Caco-2 (cell line): ENCODE measurements around the gene PLPP6. TPM values are rescaled to one million over a fixed set of nuclear protein-coding genes. Genes with fewer than 3 reads are reported as not detected.
"Not testable (repeated sequence)": the region's sequence is repeated elsewhere in the genome, so short reads cannot be mapped to it uniquely, and the experiment has no call there.

Experiments
- BruUV-seq: library from RNA; stranded (reverse); fragments of 400-500 nt; replicated peaks from 2 replicates; lab custom pipeline; 2021; lab: Mats Ljungman, UMichigan
- CTCF ChIA-PET: fragments of 300-600 bp; sonication (Branson Sonifier 250); formaldehyde crosslinking; loops from one replicate; lab custom pipeline; 2022; ENCODE audit warnings: antibody characterized with exemption; lab: Charles Lee
- POLR2A ChIA-PET: fragments of 300-600 bp; sonication (Branson Sonifier 250); formaldehyde crosslinking; loops from one replicate; lab custom pipeline; 2022; ENCODE audit warnings: antibody characterized with exemption; lab: Charles Lee
- DNase-seq, 2 experiments: peaks; one replicate each; pipeline versions ENCODE4 v3.0.0 to v3.0.0-alpha.2; 2020 to 2022
- H3K27me3 ChIP-seq: replicated peaks from 2 replicates; pipeline ENCODE4 v1.6.0; 2011; ENCODE audit warnings: low read length; ENCODE audit not compliant: control insufficient read depth, insufficient read depth
- H3K36me3 ChIP-seq: 2 replicates; pipeline ENCODE4 v1.5.1; 2011; ENCODE audit warnings: low read length; ENCODE audit not compliant: control insufficient read depth, insufficient read depth
- H3K4me1 ChIP-seq: fragments of 250-450 bp; sonication (Bioruptor Pico); 2 replicates; pipeline ENCODE4 v1.5.1; 2020; ENCODE audit warnings: mild to moderate bottlenecking
- H3K4me3 ChIP-seq: 2 replicates; pipeline ENCODE4 v1.5.1; 2011; ENCODE audit warnings: low read depth, mild to moderate bottlenecking, control low read depth, low read length
- H3K9me3 ChIP-seq: fragments of 250-450 bp; sonication (Bioruptor Pico); 2 replicates; pipeline ENCODE4 v1.5.1; 2020; ENCODE audit warnings: mild to moderate bottlenecking, moderate library complexity
- H3K27ac Mint-ChIP-seq: one replicate; pipeline ENCODE4 v1.8.0; 2022; ENCODE audit warnings: mixed read lengths; ENCODE audit not compliant: unreplicated experiment
- H3K27me3 Mint-ChIP-seq: one replicate; pipeline ENCODE4 v1.8.0; 2022; ENCODE audit warnings: mixed read lengths; ENCODE audit not compliant: insufficient read depth, unreplicated experiment
- H3K36me3 Mint-ChIP-seq: one replicate; pipeline ENCODE4 v1.8.0; 2022; ENCODE audit warnings: mild to moderate bottlenecking, mixed read lengths; ENCODE audit not compliant: insufficient read depth, unreplicated experiment
- H3K4me1 Mint-ChIP-seq: one replicate; pipeline ENCODE4 v1.8.0; 2022; ENCODE audit warnings: low read depth, mixed read lengths; ENCODE audit not compliant: unreplicated experiment
- H3K4me3 Mint-ChIP-seq: one replicate; pipeline ENCODE4 v1.8.0; 2022; ENCODE audit warnings: mild to moderate bottlenecking, moderate library complexity, mixed read lengths; ENCODE audit not compliant: unreplicated experiment
- H3K9me3 Mint-ChIP-seq: one replicate; pipeline ENCODE4 v1.8.0; 2022; ENCODE audit warnings: mixed read lengths; ENCODE audit not compliant: unreplicated experiment
- CTCF ChIP-seq, 2 experiments: fragments of 200-600 bp in 1 of 2; IDR thresholded peaks; 1 replicate in 1 of 2; 2 replicates in 1 of 2; pipeline versions ENCODE4 v1.5.1 to v1.8.0; 2011 to 2022; ENCODE audit warnings: antibody characterized with exemption in 1 of 2, control low read depth in 1 of 2, inconsistent platforms in 1 of 2, low read depth in 1 of 2, low read length in 1 of 2, mild to moderate bottlenecking in 1 of 2, moderate library complexity in 1 of 2; ENCODE audit not compliant: insufficient read depth in 1 of 2, severe bottlenecking in 1 of 2, unreplicated experiment in 1 of 2
- intact Hi-C: fragments of 100-400 bp; cut with micrococcal nuclease; formaldehyde crosslinking; loops from one replicate; pipeline ENCODE4 v1.10.0; 2022; ENCODE audit not compliant: unreplicated experiment
- total RNA-seq: library from RNA; stranded (reverse); gene quantifications from 2 replicates; pipeline ENCODE4 v1.2.3, GENCODE V29; 2022

Gene PLPP6
- total RNA-seq, 1 experiment from 2014 or later, result 7.2 TPM

- Mint-ChIP-seq H3K9me3 (no peaks in the 10 kb centered on the region), H3K4me1 (peaks cover 9% of the 10 kb centered on the region), H3K36me3 (no peaks in the 10 kb centered on the region), H3K4me3 (no peak overlapping the region), H3K27ac (no peak overlapping the region), H3K27me3 (peaks cover 4% of the 10 kb centered on the region)
- TF ChIP-seq CTCF (IDR thresholded peaks at IDR 0.05; ENCODE audit: insufficient read depth in 1 of 2, low read depth in 1 of 2, low read length in 1 of 2, severe bottlenecking in 1 of 2, unreplicated experiment in 1 of 2), result no peak
- no peak for DNase-seq
- ChIA-PET CTCF (no interaction called here), POLR2A (no interaction called here)
- BruUV-seq, result no TSS peak
- Histone ChIP-seq H3K4me3 (no peak overlapping the region), H3K4me1 (peaks cover 10% of the 10 kb centered on the region; the same call in 1 of the 2 replicates), H3K9me3 (no peaks in the 10 kb centered on the region), H3K36me3 (no peaks in the 10 kb centered on the region), H3K27me3 (no peaks in the 10 kb centered on the region)
- intact Hi-C loops, result no loop called here
Observed at GRCh38 chr9:4654538-4654937, 7.6 kb upstream of the PLPP6 start.

DNA sequence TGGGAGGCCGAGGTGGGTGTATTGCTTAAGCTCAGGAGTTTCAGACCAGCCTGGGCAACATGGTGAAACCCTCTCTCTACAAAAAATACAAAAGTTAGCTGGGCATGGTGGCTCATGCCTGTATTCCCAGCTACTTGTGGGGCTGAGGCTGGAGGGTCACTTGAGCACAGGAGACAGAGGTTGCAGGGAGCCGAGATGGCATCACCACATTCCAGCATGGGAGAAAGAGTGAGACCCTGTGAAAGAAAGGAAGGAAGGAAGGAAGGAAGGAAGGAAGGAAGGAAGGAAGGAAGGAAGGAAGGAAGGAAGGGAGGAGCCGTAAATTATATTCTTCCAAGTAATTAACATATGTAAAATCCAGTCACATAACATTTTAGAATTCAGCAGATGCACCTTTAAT is 5.9 kb upstream of the PLPP6 start:
- H3K36me3 Mint-ChIP-seq, POLR2A ChIA-PET, H3K27me3 Mint-ChIP-seq, H3K36me3 ChIP-seq, intact Hi-C loops, H3K27me3 ChIP-seq, BruUV-seq, H3K4me3 ChIP-seq, H3K9me3 ChIP-seq, H3K27ac Mint-ChIP-seq, CTCF ChIA-PET, H3K4me1 Mint-ChIP-seq, H3K9me3 Mint-ChIP-seq, H3K4me3 Mint-ChIP-seq, DNase-seq: not testable (repeated sequence)
- peaks cover 10% of the 10 kb centered on the region; the same call in 1 of the 2 replicates for H3K4me1 ChIP-seq

DNA sequence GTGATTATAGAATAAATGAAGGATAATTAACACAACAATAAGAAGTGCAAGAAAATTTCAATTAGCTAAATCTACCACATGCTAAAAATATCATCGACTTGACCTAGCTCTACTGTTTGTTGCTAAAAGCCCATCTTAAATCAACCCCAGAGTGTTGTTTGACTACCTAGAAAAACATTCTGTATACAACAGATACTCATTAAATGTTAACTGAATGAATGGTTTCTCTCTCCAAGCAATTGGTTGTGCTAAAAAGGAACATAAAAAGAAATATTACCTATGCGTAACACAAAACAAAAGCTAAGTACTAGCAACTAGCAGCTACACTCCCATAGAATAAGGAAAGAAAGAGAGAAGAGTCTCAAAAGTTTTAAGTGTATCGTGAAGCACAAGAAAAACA is 5.5 kb upstream of the PLPP6 start:
- TF ChIP-seq CTCF (IDR thresholded peaks at IDR 0.05; ENCODE audit: insufficient read depth in 1 of 2, low read depth in 1 of 2, low read length in 1 of 2, severe bottlenecking in 1 of 2, unreplicated experiment in 1 of 2), result no peak
- H3K4me3 ChIP-seq, result no peak overlapping the region
- Mint-ChIP-seq H3K9me3 (no peaks in the 10 kb centered on the region), H3K27ac (no peak overlapping the region), H3K27me3 (no peaks in the 10 kb centered on the region), H3K4me1 (peaks cover 9% of the 10 kb centered on the region), H3K4me3 (no peak overlapping the region), H3K36me3 (no peaks in the 10 kb centered on the region)
- ChIA-PET POLR2A (no interaction called here), CTCF (no interaction called here)
- no peaks in the 10 kb centered on the region for H3K9me3 ChIP-seq
- peaks cover 10% of the 10 kb centered on the region; the same call in 1 of the 2 replicates for H3K4me1 ChIP-seq
- H3K36me3 ChIP-seq, result no peaks in the 10 kb centered on the region
- BruUV-seq, result no TSS peak
- no peak for DNase-seq
- intact Hi-C loops, result no loop called here
- no peaks in the 10 kb centered on the region for H3K27me3 ChIP-seq
